ENCODE data around the gene SLC9A3. TPM values are rescaled to one million over a fixed set of nuclear protein-coding genes. Genes with fewer than 3 reads are reported as not detected.

Gene SLC9A3
- total RNA-seq, 5 donors from 2014 or later (not counting 1 experiment from before 2014, with no cell fraction given) = 1.9 to 3.5 (median 2.5) TPM

DNA sequence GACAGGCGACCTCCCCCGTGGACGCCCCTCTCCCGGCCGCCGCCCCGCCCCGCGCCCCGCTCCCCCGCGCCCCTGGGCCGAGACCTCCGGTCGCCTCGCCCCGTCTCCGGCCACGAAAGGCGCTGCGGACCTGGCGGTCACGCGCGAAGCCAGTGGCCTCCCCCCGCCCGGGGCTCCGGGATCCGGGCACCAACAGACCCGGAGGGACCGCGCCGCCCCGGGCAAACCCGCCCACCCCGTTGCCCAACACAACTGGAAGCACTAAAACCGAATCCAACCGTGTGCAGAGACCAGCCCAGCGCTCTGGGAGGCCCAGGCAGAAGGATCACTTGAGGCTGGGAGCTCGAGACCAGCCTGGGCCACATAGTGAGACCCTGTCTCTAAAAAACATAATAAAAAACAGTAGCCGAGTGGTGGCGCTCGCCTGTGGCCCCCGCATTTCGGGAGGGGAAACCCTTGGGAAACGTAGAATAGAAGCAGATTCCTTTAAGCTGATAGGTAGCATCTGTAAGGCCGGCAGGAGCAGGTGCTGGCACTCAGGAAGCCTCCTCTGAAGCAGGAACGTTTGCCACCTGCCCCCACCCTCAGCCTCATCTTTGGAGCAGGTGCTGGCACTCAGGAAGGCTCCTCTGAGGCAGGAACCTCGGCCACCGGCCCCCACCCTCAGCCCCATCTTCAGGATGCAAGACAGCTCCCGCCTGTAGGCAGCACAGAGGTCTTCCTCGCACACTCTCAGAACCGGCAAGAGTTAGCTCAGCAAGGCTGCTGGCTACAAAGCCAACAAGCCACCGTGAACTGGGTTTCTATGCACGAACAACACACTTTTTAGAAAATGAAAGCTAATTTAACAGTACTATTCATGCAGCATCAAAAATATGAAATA lies 4.6 kb upstream of the SLC9A3 start:
- ChIA-PET POLR2A (interaction anchor here in 1 of 2 donors (0.7 kb wide), 1 partner anchor 76 kb away, joined by 10 read pairs; no protein-coding TSS in a partner anchor), CTCF (no interaction called here)
- Mint-ChIP-seq H3K4me3 (peak overlapping the region; percentile 17 to 37 (median 34)), H3K27ac (no peak overlapping the region), H3K4me1 (peaks cover 24 to 40% (median 40%) of the 10 kb centered on the region in 3 donors), H3K36me3 (no peaks in the 10 kb centered on the region), H3K9me3 (no peaks in the 10 kb centered on the region), H3K27me3 (peaks cover 47 to 66% of the 10 kb centered on the region in 2 donors)
- Histone ChIP-seq H3K36me3 (ENCODE audit: control insufficient read depth in 2 of 2, extremely low read depth in 1 of 2, insufficient read depth in 1 of 2, low read length in 1 of 2) (no peaks in the 10 kb centered on the region), H3K4me1 (ENCODE audit: control insufficient read depth in 1 of 2, extremely low read depth in 1 of 2, insufficient read depth in 2 of 2, low read length in 2 of 2) (peaks cover 0 to 26% of the 10 kb centered on the region in 2 experiments), H3K27me3 (replicated peaks in 1 of 2; ENCODE audit: control insufficient read depth in 2 of 2, extremely low read depth in 1 of 2, insufficient read depth in 2 of 2, low read length in 1 of 2) (peaks cover 0 to 78% of the 10 kb centered on the region in 2 experiments), H3K9me3 (no peaks in the 10 kb centered on the region), H3K27ac (ENCODE audit: low read length) (no peak overlapping the region), H3K4me3 (ENCODE audit: control insufficient read depth in 1 of 2, extremely low read depth in 1 of 2, low read length in 1 of 2) (peak overlapping the region in 1 of 2 donors; percentile 20)
- peak in 2 of 4 experiments; percentile 33 to 51 for ATAC-seq (replicated peaks in 1 of 4)
- WGBS (ENCODE audit: insufficient coverage) = 10% methylated on average over 36 of the region's 55 CpGs
- no peak for DNase-seq

DNA sequence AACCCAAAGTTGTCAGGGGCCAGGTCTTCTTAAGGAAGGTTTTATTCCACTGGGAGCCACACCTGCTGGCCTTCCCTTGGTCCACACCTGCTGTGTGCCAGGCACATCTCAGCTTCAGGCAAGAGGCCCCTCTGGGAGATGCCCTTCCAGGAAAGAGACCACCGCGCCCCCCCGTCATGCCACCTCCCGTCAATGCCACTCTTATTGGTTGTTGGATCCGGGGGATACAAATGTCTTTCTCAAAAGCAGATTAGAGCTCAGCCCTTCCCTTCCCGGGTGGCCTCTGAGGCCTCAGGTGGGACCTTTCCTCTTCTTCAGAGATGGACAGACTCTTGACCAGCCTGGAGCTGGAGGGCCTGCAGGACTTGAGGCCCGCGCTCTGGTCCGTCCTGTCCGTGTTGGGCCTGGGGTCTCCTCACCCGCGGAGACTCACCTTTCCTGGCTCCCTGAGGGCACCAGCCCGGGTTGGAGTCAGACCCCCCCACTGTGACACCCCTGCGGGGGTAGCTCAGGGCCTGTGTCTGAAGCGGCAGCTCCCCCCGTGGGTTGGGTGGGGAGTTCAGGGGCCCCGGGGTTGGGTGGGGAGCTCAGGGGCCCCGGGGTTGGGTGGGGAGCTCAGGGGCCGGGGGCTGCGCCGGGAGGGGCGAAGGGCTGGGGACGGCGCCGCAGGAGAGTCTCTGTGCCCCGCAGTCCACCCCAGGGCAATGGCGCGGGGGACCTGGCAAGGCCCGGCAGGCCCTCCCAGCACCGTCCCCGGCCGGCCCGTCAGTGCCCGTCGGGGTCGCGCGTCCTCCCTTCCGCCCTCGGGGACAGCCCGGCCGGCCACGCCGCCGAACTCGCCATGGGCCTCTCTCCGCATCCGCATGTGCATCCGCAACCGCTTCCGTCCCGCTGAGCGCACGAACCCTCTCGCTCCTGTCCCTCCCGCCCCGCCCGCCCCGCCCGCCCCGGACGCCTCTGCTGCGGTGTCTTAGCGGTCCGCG lies 3.7 kb upstream of the SLC9A3 start:
- no peaks in the 10 kb centered on the region for H3K9me3 Mint-ChIP-seq
- ChIA-PET POLR2A (no interaction called here), CTCF (interaction anchor here in 1 of 2 donors (0.5 kb wide), 1 partner anchor 45 kb away, joined by 3 read pairs; no protein-coding TSS in a partner anchor)
- WGBS (ENCODE audit: insufficient coverage) = 16% methylated on average over 45 of the region's 66 CpGs
- H3K27ac Mint-ChIP-seq = no peak overlapping the region
- Histone ChIP-seq H3K4me1 (ENCODE audit: control insufficient read depth in 1 of 2, extremely low read depth in 1 of 2, insufficient read depth in 2 of 2, low read length in 2 of 2) (peaks cover 0 to 30% of the 10 kb centered on the region in 2 experiments), H3K36me3 (ENCODE audit: control insufficient read depth in 2 of 2, extremely low read depth in 1 of 2, insufficient read depth in 1 of 2, low read length in 1 of 2) (no peaks in the 10 kb centered on the region), H3K27ac (ENCODE audit: low read length) (no peak overlapping the region), H3K4me3 (ENCODE audit: control insufficient read depth in 1 of 2, extremely low read depth in 1 of 2, low read length in 1 of 2) (no peak overlapping the region), H3K9me3 (no peaks in the 10 kb centered on the region), H3K27me3 (replicated peaks in 1 of 2; ENCODE audit: control insufficient read depth in 2 of 2, extremely low read depth in 1 of 2, insufficient read depth in 2 of 2, low read length in 1 of 2) (peaks cover 0 to 77% of the 10 kb centered on the region in 2 experiments)
- peak in 2 of 4 experiments; percentile 22 to 61 for ATAC-seq (replicated peaks in 1 of 4)
- H3K4me1 Mint-ChIP-seq = peaks cover 30 to 45% (median 40%) of the 10 kb centered on the region in 3 donors
- peaks cover 51 to 68% of the 10 kb centered on the region in 2 donors for H3K27me3 Mint-ChIP-seq
- peak overlapping the region in 2 of 3 donors; percentile 6 to 63 for H3K4me3 Mint-ChIP-seq
- no peaks in the 10 kb centered on the region for H3K36me3 Mint-ChIP-seq
- DNase-seq = no peak

DNA sequence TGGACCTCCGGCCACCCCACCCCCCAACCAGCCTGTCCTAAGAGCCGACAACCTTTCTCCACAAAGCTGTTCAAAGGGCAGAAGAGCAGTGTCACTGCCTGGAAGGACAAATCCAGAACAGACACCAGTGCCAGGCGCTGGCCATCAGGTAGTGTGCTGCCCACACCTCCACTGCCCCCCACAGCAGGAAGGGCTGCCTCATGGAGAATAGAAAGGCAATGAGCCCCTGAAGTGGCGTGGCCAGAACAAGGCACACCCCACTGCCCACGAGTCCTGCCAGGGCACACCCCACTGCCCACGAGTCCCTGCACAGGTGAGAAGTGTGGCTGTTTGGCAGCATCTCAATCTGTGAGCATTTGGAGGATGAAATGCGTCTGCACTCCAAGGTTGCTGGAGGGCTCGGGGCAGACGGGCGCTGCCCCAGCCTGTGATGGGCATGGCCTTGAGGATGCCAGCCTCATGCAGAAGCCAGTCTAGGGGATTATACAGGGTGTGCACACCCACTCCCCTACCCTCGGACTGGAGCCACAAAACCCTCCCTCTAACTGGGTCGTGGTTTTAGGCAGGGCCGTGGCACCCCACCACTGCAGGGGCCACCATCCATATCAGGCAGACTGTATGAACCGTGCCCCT lies 2.3 kb upstream of the SLC9A3 start:
- Mint-ChIP-seq H3K9me3 (no peaks in the 10 kb centered on the region), H3K4me1 (peaks cover 33 to 46% (median 40%) of the 10 kb centered on the region in 3 donors), H3K4me3 (peak overlapping the region in 1 of 3 donors; percentile 75), H3K27me3 (peaks cover 54 to 73% of the 10 kb centered on the region in 2 donors), H3K36me3 (no peaks in the 10 kb centered on the region), H3K27ac (no peak overlapping the region)
- Histone ChIP-seq H3K36me3 (ENCODE audit: control insufficient read depth in 2 of 2, extremely low read depth in 1 of 2, insufficient read depth in 1 of 2, low read length in 1 of 2) (no peaks in the 10 kb centered on the region), H3K4me3 (ENCODE audit: control insufficient read depth in 1 of 2, extremely low read depth in 1 of 2, low read length in 1 of 2) (no peak overlapping the region), H3K27ac (ENCODE audit: low read length) (no peak overlapping the region), H3K4me1 (ENCODE audit: control insufficient read depth in 1 of 2, extremely low read depth in 1 of 2, insufficient read depth in 2 of 2, low read length in 2 of 2) (peaks cover 0 to 32% of the 10 kb centered on the region in 2 experiments), H3K27me3 (replicated peaks in 1 of 2; ENCODE audit: control insufficient read depth in 2 of 2, extremely low read depth in 1 of 2, insufficient read depth in 2 of 2, low read length in 1 of 2) (peaks cover 0 to 77% of the 10 kb centered on the region in 2 experiments), H3K9me3 (no peaks in the 10 kb centered on the region)
- 58% methylated on average over 9 of the region's 14 CpGs for WGBS (ENCODE audit: insufficient coverage)
- DNase-seq = no peak
- ChIA-PET POLR2A (interaction anchor here in 1 of 2 donors (0.6 kb wide), 1 partner anchor 681 kb away, joined by 3 read pairs; no protein-coding TSS in a partner anchor), CTCF (no interaction called here)
- no peak for ATAC-seq (replicated peaks in 1 of 4)

DNA sequence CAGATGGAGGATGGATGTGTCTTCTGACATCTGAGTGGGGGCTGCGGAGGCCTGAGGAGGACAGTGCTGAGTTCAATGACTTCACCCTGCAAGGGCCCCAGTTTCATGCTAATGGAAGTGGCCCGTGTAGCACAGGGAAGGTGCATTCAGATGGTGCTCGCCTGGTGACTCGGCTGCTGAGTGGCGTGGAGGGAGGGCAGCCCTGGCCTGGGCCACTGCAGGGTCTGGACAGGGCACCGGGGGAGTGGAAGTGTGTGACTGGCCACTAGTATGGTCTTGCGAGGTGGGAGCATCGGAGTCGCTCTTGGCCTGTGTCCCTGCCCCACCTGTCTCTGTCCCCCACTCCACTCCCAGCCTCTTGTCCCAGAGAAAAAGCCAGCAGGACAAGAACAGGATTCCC lies 1.7 kb upstream of the SLC9A3 start:
- Mint-ChIP-seq H3K4me3 (peak overlapping the region in 1 of 3 donors; percentile 75), H3K27me3 (peaks cover 56 to 74% of the 10 kb centered on the region in 2 donors), H3K27ac (no peak overlapping the region), H3K4me1 (peaks cover 33 to 46% (median 40%) of the 10 kb centered on the region in 3 donors), H3K36me3 (no peaks in the 10 kb centered on the region), H3K9me3 (no peaks in the 10 kb centered on the region)
- no peak for DNase-seq
- ATAC-seq (replicated peaks in 1 of 4) = no peak
- H3K27me3 ChIP-seq (replicated peaks in 1 of 2; ENCODE audit: control insufficient read depth in 2 of 2, extremely low read depth in 1 of 2, insufficient read depth in 2 of 2, low read length in 1 of 2) = peaks cover 0 to 76% of the 10 kb centered on the region in 2 experiments
- POLR2A ChIA-PET = interaction anchor here in 1 of 2 donors (0.6 kb wide), 1 partner anchor 682 kb away, joined by 3 read pairs; no protein-coding TSS in a partner anchor
- H3K27ac ChIP-seq (ENCODE audit: low read length) = no peak overlapping the region
- no peaks in the 10 kb centered on the region for H3K36me3 ChIP-seq (ENCODE audit: control insufficient read depth in 2 of 2, extremely low read depth in 1 of 2, insufficient read depth in 1 of 2, low read length in 1 of 2)
- no peaks in the 10 kb centered on the region for H3K9me3 ChIP-seq
- CTCF ChIA-PET = no interaction called here
- 51% methylated on average over 4 of the region's 9 CpGs for WGBS (ENCODE audit: insufficient coverage)
- H3K4me3 ChIP-seq (ENCODE audit: control insufficient read depth in 1 of 2, extremely low read depth in 1 of 2, low read length in 1 of 2) = no peak overlapping the region
- peaks cover 0 to 32% of the 10 kb centered on the region in 2 experiments for H3K4me1 ChIP-seq (ENCODE audit: control insufficient read depth in 1 of 2, extremely low read depth in 1 of 2, insufficient read depth in 2 of 2, low read length in 2 of 2)

DNA sequence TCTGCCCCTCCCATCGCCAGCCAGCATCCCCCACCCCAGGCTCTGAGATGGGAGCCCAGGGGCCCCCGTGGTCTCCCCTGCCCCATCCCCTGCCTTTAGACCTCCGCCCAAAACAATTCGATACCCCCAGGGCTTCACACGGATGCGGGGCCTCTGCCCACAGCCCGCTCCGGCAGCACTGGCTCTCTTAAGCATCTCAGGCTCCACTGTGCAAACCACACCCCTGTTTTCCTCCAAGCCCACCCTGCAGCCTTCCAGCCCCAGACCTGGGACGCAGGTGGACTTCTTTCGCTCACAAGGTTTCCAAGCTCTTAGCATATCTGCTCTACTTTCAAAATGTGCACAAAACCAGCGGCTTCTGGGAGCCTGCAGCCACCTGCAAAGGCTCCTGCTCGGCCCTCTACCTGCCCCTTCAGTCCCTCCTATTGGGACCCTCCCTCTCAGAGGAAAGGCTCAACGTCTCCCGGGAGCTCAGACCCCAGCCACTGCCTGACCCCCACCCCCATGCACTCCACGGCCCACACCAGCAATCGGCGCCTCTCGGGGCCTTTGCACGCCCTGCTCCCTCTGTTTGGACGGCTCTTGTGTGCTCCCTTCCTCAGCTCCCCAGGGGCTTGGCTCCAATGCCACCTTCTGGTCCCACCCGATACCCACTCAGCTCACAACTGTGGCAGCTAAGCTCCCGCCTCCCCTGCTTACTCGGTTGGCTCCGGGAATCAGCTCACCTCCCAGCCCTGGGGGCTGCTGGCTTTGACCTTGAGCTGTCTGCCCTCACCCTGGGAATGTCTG lies 918 bp upstream of the SLC9A3 start:
- DNase-seq (no peak), ATAC-seq (replicated peaks in 1 of 4) (no peak)
- H3K4me1 Mint-ChIP-seq = peaks cover 33 to 46% (median 34%) of the 10 kb centered on the region in 3 donors
- no peaks in the 10 kb centered on the region for H3K36me3 Mint-ChIP-seq
- WGBS (ENCODE audit: insufficient coverage) = 41% methylated on average over 24 of the region's 24 CpGs
- Histone ChIP-seq H3K27ac (ENCODE audit: low read length) (no peak overlapping the region), H3K27me3 (replicated peaks in 1 of 2; ENCODE audit: control insufficient read depth in 2 of 2, extremely low read depth in 1 of 2, insufficient read depth in 2 of 2, low read length in 1 of 2) (peaks cover 0 to 76% of the 10 kb centered on the region in 2 experiments), H3K9me3 (no peaks in the 10 kb centered on the region), H3K36me3 (ENCODE audit: control insufficient read depth in 2 of 2, extremely low read depth in 1 of 2, insufficient read depth in 1 of 2, low read length in 1 of 2) (no peaks in the 10 kb centered on the region), H3K4me1 (ENCODE audit: control insufficient read depth in 1 of 2, extremely low read depth in 1 of 2, insufficient read depth in 2 of 2, low read length in 2 of 2) (peaks cover 0 to 32% of the 10 kb centered on the region in 2 experiments), H3K4me3 (ENCODE audit: control insufficient read depth in 1 of 2, extremely low read depth in 1 of 2, low read length in 1 of 2) (no peak overlapping the region)
- ChIA-PET POLR2A (no interaction called here), CTCF (no interaction called here)
- no peaks in the 10 kb centered on the region for H3K9me3 Mint-ChIP-seq
- peaks cover 51 to 74% of the 10 kb centered on the region in 2 donors for H3K27me3 Mint-ChIP-seq
- H3K27ac Mint-ChIP-seq = no peak overlapping the region
- H3K4me3 Mint-ChIP-seq = peak overlapping the region; percentile 13 to 75 (median 21)
